GM19452 (cell line): ENCODE measurements around the gene YES1.
"Not testable (repeated sequence)": the region's sequence is repeated elsewhere in the genome, so short reads cannot be mapped to it uniquely, and the experiment has no call there.

Experiments
- ATAC-seq: cut with Tn5 transposase; IDR thresholded peaks from one replicate; pipeline ENCODE4 v1.9.1; 2021; ENCODE audit not compliant: unreplicated experiment

The YES1 gene

DNA sequence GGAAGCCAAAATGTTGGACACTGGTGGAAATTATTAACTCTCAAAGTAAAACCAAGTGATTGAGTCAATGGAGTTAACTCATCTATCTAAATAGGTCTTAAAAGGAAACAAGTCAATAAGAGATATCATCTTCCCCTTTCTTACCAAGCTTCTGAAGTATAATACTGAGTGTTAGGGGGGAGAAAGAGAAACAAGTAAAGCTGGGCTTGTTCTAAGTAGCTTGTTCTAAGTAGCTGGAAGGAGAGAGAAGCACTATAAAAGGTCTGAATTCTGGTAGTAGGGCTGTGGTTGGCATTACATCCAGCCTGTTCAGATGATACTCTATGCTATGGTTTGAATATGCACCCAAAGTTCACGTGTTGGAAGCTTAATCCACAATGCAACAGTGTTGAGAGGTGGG is 26.8 kb downstream of the YES1 start:
- ATAC-seq, result no peak

- no peak for ATAC-seq
These were observed 27.4 kb downstream of the YES1 start for GRCh38 chr18:784470-785172.

- ATAC-seq, result no peak
These were observed 33.7 kb downstream of the YES1 start for GRCh38 chr18:778194-778927.

DNA sequence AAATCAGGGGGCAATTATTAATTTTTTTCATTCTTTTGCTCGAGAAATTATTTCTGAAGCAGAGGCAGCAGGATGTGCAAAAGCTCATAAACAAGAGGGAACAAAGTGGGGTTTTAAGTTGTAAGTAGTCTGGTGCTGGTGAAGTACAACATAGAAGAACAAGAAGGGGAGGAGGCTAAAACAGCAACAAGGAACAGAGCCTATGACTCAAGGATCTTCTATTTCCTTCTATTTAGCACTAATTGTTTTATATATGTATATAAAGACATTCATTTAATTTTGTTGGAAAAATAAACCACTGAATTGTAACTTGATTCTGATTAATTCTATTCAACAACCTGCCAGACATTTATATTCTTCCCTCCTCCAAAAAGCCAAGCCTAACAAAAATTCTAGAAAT is 35.0 kb downstream of the YES1 start:
- no peak for ATAC-seq

DNA sequence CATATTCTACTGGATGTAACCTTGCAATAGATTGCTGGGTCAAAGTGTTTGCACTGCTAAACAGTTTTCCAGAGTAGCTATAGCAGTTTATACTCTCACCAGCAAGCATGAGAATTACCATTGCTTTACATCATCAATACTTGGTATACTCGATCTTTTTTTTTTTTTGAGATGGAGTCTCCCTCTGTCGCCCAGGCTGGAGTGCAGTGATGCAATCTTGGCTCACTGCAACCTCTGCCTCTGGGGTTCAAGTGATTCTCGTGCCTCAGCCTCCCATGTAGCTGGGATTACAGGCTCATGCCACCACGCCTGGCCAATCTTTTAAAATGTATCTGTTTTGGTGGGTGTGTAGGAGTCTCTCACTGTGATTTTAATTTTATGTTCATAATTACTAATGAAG is 36.0 kb downstream of the YES1 start:
- ATAC-seq, result not testable (repeated sequence)

DNA sequence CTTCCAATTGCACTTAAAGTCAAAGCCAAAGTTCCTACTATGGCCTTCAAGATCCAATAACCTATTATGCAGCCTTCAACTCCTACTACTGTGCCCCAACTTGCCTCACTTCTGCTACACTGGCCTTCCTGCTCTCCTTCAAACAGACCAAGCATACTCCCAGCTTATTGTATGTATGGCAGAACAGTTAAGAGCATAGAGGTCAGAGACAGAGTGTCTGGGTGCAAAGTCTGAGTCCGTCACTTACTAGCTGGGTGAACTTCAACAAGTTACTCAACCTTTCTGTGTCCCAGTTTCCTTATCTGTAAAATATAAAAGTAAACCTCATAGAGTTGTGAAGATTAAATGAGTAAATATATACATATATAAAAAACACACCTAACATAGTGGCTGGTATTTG is 37.2 kb downstream of the YES1 start:
- ATAC-seq, result no peak

GRCh38 chr18:773980-774624 is 37.9 kb downstream of the YES1 start:
- no peak for ATAC-seq

DNA sequence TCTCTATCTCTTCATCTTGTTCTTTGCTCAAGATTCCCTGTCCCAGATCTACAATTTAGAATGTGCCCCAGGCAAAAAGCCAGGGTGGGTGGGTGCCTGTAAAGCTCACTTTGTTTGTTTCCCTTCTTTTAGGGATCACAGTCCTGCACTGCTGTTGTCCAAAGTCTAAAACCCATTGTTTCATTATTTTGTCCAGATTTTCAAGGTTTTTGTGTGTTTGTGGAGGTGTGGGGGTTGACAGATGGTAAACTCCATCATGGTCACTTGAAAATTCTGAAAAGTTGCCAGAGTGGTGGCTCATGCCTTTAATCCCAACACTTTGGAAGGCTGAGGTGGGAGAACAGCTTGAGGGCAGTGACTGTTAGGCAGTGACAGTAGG is 41.5 kb downstream of the YES1 start:
- ATAC-seq, result no peak

DNA sequence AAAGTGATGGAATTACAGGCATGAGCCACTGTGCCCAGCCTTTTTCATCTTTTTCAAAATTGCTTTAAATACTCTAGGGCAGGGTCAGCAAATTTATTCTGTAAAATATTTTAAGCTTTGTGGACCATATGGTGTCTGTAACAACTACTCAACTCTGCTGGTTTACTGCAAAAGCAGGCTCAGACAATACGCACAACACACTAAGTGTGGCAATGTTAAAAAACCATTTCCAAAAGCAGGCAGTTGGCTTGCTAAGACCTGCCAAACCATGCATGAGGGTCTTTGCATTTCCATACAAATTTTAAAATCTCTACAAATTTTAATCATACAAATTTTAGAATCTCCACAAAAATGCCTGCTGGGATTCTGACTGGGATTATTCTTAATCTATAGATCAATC is 44.1 kb downstream of the YES1 start:
- ATAC-seq, result no peak

- ATAC-seq, result no peak
These were observed 44.8 kb downstream of the YES1 start for GRCh38 chr18:767084-767882.

- no peak for ATAC-seq
These were observed 45.5 kb downstream of the YES1 start for GRCh38 chr18:766550-766860.

GRCh38 chr18:765764-766549 is 46.1 kb downstream of the YES1 start:
- no peak for ATAC-seq

- not testable (repeated sequence) for ATAC-seq
These were observed 52.2 kb downstream of the YES1 start for GRCh38 chr18:759864-760263.

- ATAC-seq, result no peak
These were observed 56.5 kb downstream of the YES1 start for GRCh38 chr18:755506-755905.

- ATAC-seq, result no peak
These were observed 57.4 kb downstream of the YES1 start for GRCh38 chr18:754656-755055.

DNA sequence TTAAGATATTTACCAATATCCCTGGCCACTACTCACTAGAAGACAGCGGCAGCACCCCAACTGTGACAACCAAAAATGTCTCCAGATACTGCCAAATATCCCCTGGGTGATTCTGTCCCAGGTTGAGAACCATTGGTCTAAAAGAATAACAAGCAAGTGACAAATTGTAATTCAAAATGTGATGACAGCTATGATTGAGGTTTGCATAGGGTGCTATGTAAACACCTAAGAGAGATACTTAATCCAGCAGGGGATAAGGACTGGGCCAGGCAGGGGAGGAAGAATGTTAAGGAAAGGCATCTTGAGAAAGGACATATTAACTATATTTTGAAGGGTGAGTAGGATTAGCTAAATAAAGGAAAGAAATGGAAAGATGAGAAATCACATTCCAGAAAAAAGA is 61.6 kb downstream of the YES1 start:
- no peak for ATAC-seq

- ATAC-seq, result no peak
These were observed 67.0 kb downstream of the YES1 start for GRCh38 chr18:744832-745597.

GRCh38 chr18:741931-742512 is 70.0 kb downstream of the YES1 start:
- peak; percentile 74 for ATAC-seq

DNA sequence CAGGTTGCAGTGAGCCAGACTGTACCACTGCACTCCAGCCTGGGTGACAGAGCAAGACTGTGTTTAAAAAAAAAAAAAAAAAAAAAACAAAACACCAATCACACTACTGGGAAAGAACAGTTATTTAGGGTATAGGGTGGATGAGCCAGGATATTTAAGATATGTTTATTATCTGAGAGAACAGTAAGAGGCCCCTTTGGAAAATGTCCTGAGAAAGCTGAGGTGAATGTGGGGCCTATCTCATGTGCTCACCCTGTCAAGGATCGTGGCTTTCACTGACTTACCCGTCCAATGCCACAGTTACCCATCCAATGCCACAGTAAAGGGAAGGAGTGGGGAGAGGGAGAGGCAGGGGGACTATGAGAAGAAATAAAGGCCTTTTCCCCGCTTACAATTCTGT is 79.7 kb downstream of the YES1 start:
- ATAC-seq, result no peak

DNA sequence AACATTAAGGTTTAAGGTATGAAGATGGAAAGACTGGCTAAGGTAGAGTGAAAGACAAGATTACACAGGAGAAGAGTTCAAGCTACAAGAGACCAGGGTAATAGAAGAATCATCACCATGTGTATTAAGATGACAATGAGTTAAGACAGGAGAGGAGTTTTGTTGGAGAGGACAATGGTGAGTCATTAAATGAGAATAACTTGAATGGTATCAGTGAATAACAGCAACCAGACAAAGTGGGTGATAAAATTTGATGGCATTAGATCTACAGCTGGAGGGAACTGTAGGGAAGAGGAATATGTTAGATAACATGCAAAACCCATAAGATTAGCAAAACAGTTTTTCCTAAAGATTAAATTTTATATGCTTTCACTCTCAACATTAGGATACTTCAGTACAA is 80.9 kb downstream of the YES1 start:
- ATAC-seq, result no peak
